CD14-positive monocyte (primary cell): Measurements from ENCODE around the gene ERC1. TPM values are rescaled to one million over a fixed set of nuclear protein-coding genes. Genes with fewer than 3 reads are reported as not detected.

Experiments used
- DNase-seq, 3 donors: peaks; one replicate each; pipeline ENCODE4 v3.0.0-alpha.2; 2011 to 2022
- H2AFZ ChIP-seq: 2 replicates; pipeline ENCODE4 v1.6.0; 2012; ENCODE audit warnings: mild to moderate bottlenecking, low read depth, low read length, inconsistent platforms; ENCODE audit not compliant: insufficient read depth, poor library complexity, severe bottlenecking
- H3K27ac ChIP-seq, 2 donors: 1 replicate in 1 of 2; 2 replicates in 1 of 2; pipeline ENCODE4 v1.5.1; 2012 to 2013; ENCODE audit warnings: low read length in 2 of 2, control low read depth in 1 of 2, inconsistent platforms in 1 of 2, low read depth in 1 of 2, mild to moderate bottlenecking in 1 of 2
- H3K27me3 ChIP-seq, 2 donors: one replicate each; pipeline versions ENCODE4 v1.6.0 to v1.6.1; 2011 to 2013; ENCODE audit warnings: low read length in 2 of 2; ENCODE audit not compliant: control insufficient read depth in 2 of 2, insufficient read depth in 2 of 2
- H3K36me3 ChIP-seq, 2 donors: replicated peaks in 1 of 2; 1 replicate in 1 of 2; 2 replicates in 1 of 2; pipeline versions ENCODE4 v1.5.1 to v1.6.1; 2012 to 2013; ENCODE audit warnings: low read length in 2 of 2, control low read depth in 1 of 2, inconsistent platforms in 1 of 2, mild to moderate bottlenecking in 1 of 2; ENCODE audit not compliant: insufficient read depth in 2 of 2, control insufficient read depth in 1 of 2
- H3K4me1 ChIP-seq, 2 donors: 1 replicate in 1 of 2; 2 replicates in 1 of 2; pipeline versions ENCODE4 v1.5.1 to v1.6.1; 2012 to 2013; ENCODE audit warnings: low read length in 2 of 2, control low read depth in 1 of 2, inconsistent platforms in 1 of 2, mild to moderate bottlenecking in 1 of 2, moderate library complexity in 1 of 2; ENCODE audit not compliant: insufficient read depth in 2 of 2, control insufficient read depth in 1 of 2
- H3K4me2 ChIP-seq: replicated peaks from 2 replicates; pipeline ENCODE3; 2012; ENCODE audit warnings: low read length, moderate library complexity, mild to moderate bottlenecking; ENCODE audit not compliant: poor library complexity, severe bottlenecking; ENCODE audit errors: extremely low read depth
- H3K4me3 ChIP-seq, 3 experiments: fragments of 200-600 bp in 1 of 3; sonication (generic) in 1 of 3; replicated peaks in 1 of 3; 1 replicate in 2 of 3; 2 replicates in 1 of 3; pipeline ENCODE4 v1.5.1; 2011 to 2013; ENCODE audit warnings: low read length in 3 of 3, mild to moderate bottlenecking in 3 of 3, control low read depth in 2 of 3, low read depth in 2 of 3, inconsistent platforms in 1 of 3, moderate library complexity in 1 of 3
- H3K79me2 ChIP-seq: 2 replicates; pipeline ENCODE4 v1.6.0; 2012; ENCODE audit warnings: mild to moderate bottlenecking, control low read depth, inconsistent platforms, low read length, moderate library complexity; ENCODE audit not compliant: insufficient read depth
- H3K9ac ChIP-seq: 2 replicates; pipeline ENCODE4 v1.6.0; 2017; ENCODE audit warnings: low read length, mild to moderate bottlenecking; ENCODE audit not compliant: insufficient read depth, poor library complexity, severe bottlenecking
- H3K9me3 ChIP-seq, 2 donors: replicated peaks in 1 of 2; 1 replicate in 1 of 2; 2 replicates in 1 of 2; pipeline versions ENCODE4 v1.5.1 to v1.6.1; 2012 to 2013; ENCODE audit warnings: low read length in 2 of 2, control low read depth in 1 of 2; ENCODE audit not compliant: control insufficient read depth in 1 of 2, insufficient read depth in 1 of 2
- H4K20me1 ChIP-seq: 2 replicates; pipeline ENCODE4 v1.6.0; 2012; ENCODE audit warnings: mild to moderate bottlenecking, low read length, control low read depth, moderate library complexity; ENCODE audit not compliant: insufficient read depth
- H3K27ac Mint-ChIP-seq, 7 donors: one replicate each; pipeline ENCODE4 v1.8.0; 2020; ENCODE audit warnings: mild to moderate bottlenecking in 7 of 7, mixed read lengths in 7 of 7, moderate library complexity in 6 of 7, inconsistent platforms in 2 of 7
- H3K27me3 Mint-ChIP-seq, 3 donors: one replicate each; pipeline ENCODE4 v1.8.0; 2021 to 2022; ENCODE audit warnings: low read depth in 3 of 3, mild to moderate bottlenecking in 3 of 3, mixed read lengths in 3 of 3, moderate library complexity in 3 of 3, inconsistent platforms in 1 of 3
- H3K36me3 Mint-ChIP-seq, 2 donors: one replicate each; pipeline ENCODE4 v1.8.0; 2020; ENCODE audit warnings: mixed read lengths in 2 of 2, inconsistent platforms in 1 of 2, mild to moderate bottlenecking in 1 of 2
- H3K4me1 Mint-ChIP-seq: one replicate; pipeline ENCODE4 v1.8.0; 2020; ENCODE audit warnings: mild to moderate bottlenecking, mixed read lengths
- H3K4me3 Mint-ChIP-seq, 2 donors: one replicate each; pipeline ENCODE4 v1.8.0; 2020; ENCODE audit warnings: mild to moderate bottlenecking in 2 of 2, mixed read lengths in 2 of 2, moderate library complexity in 1 of 2
- H3K9me3 Mint-ChIP-seq, 7 donors: one replicate each; pipeline ENCODE4 v1.8.0; 2020 to 2022; ENCODE audit warnings: mixed read lengths in 7 of 7, mild to moderate bottlenecking in 6 of 7, moderate library complexity in 6 of 7, inconsistent platforms in 2 of 7
- CTCF ChIP-seq: fragments of 200-600 bp; IDR thresholded peaks from one replicate; pipeline ENCODE4 v1.8.0; 2022; ENCODE audit warnings: antibody characterized with exemption, mild to moderate bottlenecking
- WGBS: methylation state at CpG from one replicate; pipeline ENCODE4 v1.1.5; 2013; ENCODE audit warnings: missing lambda C conversion rate; ENCODE audit not compliant: insufficient coverage; 5-methylcytosine and 5-hydroxymethylcytosine counted together
- intact Hi-C, 2 donors: fragments of 100-400 bp; cut with micrococcal nuclease; formaldehyde crosslinking; loops; one replicate each; pipeline versions ENCODE4 v1.15.0 to v1.15.1; 2023
- polyA plus RNA-seq, 3 donors: library from polyadenylated mRNA; depleted of rRNA in 1 of 3; unstranded in 2 of 3; stranded (reverse) in 1 of 3; fragments of 300-500 nt in 2 of 3; fragments of >200 nt in 1 of 3; fragmentation: Illumina TruSeq in 2 of 3; gene quantifications; 1 replicate in 2 of 3; 2 replicates in 1 of 3; pipeline ENCODE4 v1.2.3, GENCODE V29; 2012 to 2021

ERC1 gene
- polyA plus RNA-seq, 3 donors: 4.0 to 14.3 (median 5.1) TPM

GRCh38 chr12:944211-944610, 46.8 kb upstream of the ERC1 start:
- Histone ChIP-seq H3K4me2 (no peak overlapping the region), H3K27me3 (no peaks in the 10 kb centered on the region), H3K27ac (no peak overlapping the region), H4K20me1 (peaks cover 3% of the 10 kb centered on the region), H3K79me2 (peaks cover 67% of the 10 kb centered on the region), H3K36me3 (peaks cover 8 to 40% of the 10 kb centered on the region in 2 donors), H3K4me3 (no peak overlapping the region), H3K9me3 (no peaks in the 10 kb centered on the region), H3K9ac (no peak overlapping the region), H3K4me1 (peaks cover 9 to 11% of the 10 kb centered on the region in 2 donors), H2AFZ (no peak overlapping the region)
- no peak for TF ChIP-seq CTCF
- Mint-ChIP-seq H3K27me3 (peaks cover 0 to 6% (median 0%) of the 10 kb centered on the region in 3 donors), H3K9me3 (no peaks in the 10 kb centered on the region), H3K27ac (peak overlapping the region in 4 of 7 donors; percentile 0 to 56 (median 40)), H3K4me1 (peaks cover 27% of the 10 kb centered on the region), H3K36me3 (peaks cover 34 to 51% of the 10 kb centered on the region in 2 donors), H3K4me3 (no peak overlapping the region)
- no peak for DNase-seq
- 96% methylated on average over 2 of the region's 7 CpGs for WGBS
- intact Hi-C loops: loop anchor here in 1 of 2 donors (10.0 kb wide), 1 partner anchor 379 kb away; no protein-coding TSS in a partner anchor

- no peak for DNase-seq
- Mint-ChIP-seq H3K27ac (peak overlapping the region in 1 of 7 donors; percentile 87), H3K4me3 (no peak overlapping the region), H3K9me3 (no peaks in the 10 kb centered on the region), H3K27me3 (peaks cover 0 to 3% (median 0%) of the 10 kb centered on the region in 3 donors), H3K4me1 (peaks cover 22% of the 10 kb centered on the region), H3K36me3 (peaks cover 17 to 33% of the 10 kb centered on the region in 2 donors)
- peaks cover 11 to 12% of the 10 kb centered on the region in 2 donors for H3K4me1 ChIP-seq
- H3K4me3 ChIP-seq: no peak overlapping the region
- peaks cover 6 to 26% of the 10 kb centered on the region in 2 donors for H3K36me3 ChIP-seq
- TF ChIP-seq CTCF: no peak
- no peaks in the 10 kb centered on the region for H3K27me3 ChIP-seq
- intact Hi-C loops: loop anchor here (5.0 to 10.0 kb wide), 3 partner anchors 34 to 381 kb away; no protein-coding TSS in a partner anchor
- H3K9me3 ChIP-seq: no peaks in the 10 kb centered on the region
- H3K79me2 ChIP-seq: peaks cover 57% of the 10 kb centered on the region
- H3K9ac ChIP-seq: no peak overlapping the region
- H3K27ac ChIP-seq: no peak overlapping the region
- no peaks in the 10 kb centered on the region for H4K20me1 ChIP-seq
- H2AFZ ChIP-seq: no peak overlapping the region
- H3K4me2 ChIP-seq: no peak overlapping the region
Observed at GRCh38 chr12:946212-946611, 44.8 kb upstream of the ERC1 start.
